ENCODE results near the gene CHRDL1.
"Not testable (repeated sequence)": the region's sequence is repeated elsewhere in the genome, so short reads cannot be mapped to it uniquely, and the experiment has no call there.

Gene CHRDL1

DNA sequence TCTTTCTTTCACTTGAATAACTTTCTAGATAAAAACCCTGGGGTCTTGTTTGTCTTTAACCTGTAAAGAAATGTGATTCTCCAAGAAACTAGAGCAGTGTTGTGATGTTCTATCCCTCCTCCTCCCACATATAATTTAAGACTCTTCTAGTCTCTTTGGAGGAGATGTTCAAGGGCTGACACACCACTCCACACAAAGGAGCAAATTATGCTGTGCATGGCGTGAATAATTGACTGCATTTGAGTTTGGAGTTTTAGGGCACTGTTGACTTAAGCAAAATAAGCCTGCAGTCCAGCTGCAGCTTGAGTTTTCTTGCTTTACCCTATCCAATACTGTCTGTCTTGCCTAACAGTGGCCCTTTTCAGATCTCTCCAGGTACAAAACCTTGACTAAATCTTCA lies 119.7 kb downstream of the CHRDL1 start:
- TF ChIP-seq CTCF (IDR thresholded peaks at IDR 0.05; ENCODE audit: low read depth, low read length) = no peak
- H3K4me3 ChIP-seq (ENCODE audit: low read depth, low read length) = no peak overlapping the region
- peak; percentile 22 for DNase-seq (ENCODE audit: low read depth, low spot score)
- in situ Hi-C loops (cut with HindIII; ENCODE audit: low sequenced_read_pairs) = no loop called here

DNA sequence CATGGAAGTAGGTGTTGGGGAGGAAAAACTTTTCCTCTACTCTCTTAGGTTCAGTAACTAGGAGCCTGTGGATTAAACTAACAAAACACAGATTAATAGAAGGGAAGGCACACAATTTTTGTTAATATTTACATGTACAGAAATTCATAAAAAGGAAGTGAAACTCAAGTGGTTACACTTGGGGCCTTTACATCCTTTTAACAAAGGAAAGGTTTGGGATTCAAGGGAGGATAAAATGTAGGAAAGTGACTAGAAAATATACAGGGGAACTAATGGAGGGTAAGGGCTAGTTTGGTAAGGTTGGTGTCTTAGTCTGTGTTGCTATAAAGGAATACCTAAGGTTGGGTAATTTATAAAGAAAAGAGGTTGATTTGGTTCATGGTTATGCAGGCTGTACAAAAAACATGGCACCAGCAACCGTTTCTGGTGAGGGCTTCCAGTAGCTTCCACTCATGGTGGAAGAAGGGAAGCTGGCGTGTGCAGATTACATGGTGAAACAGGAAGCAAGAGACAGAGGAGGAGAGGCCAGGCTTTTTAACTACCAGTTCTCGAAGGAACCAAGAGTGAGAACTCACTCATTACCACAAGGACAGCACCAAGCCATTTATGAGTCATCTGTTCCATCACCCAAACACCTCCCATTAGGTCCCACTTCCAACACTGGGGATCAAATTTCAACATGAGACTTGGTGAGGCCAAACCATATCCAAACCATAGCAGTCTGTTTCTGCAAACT lies 124.4 kb downstream of the CHRDL1 start:
- in situ Hi-C loops (cut with HindIII; ENCODE audit: low sequenced_read_pairs) = no loop called here
- TF ChIP-seq CTCF (IDR thresholded peaks at IDR 0.05; ENCODE audit: low read depth, low read length) = no peak
- H3K4me3 ChIP-seq (ENCODE audit: low read depth, low read length) = no peak overlapping the region
- peak; percentile 40 for DNase-seq (ENCODE audit: low read depth, low spot score)

- no peak for DNase-seq (ENCODE audit: low read depth, low spot score)
- in situ Hi-C loops (cut with HindIII; ENCODE audit: low sequenced_read_pairs) = no loop called here
- TF ChIP-seq CTCF (IDR thresholded peaks at IDR 0.05; ENCODE audit: low read depth, low read length) = no peak
Observed at GRCh38 chrX:110669572-110669971, 126.0 kb downstream of the CHRDL1 start.

GRCh38 chrX:110667706-110668105 lies 127.9 kb downstream of the CHRDL1 start:
- no peak overlapping the region for H3K4me3 ChIP-seq (ENCODE audit: low read depth, low read length)
- no peak for DNase-seq (ENCODE audit: low read depth, low spot score)
- in situ Hi-C loops (cut with HindIII; ENCODE audit: low sequenced_read_pairs) = no loop called here
- no peak for TF ChIP-seq CTCF (IDR thresholded peaks at IDR 0.05; ENCODE audit: low read depth, low read length)

More at GRCh38 chrX:110669572-110669971, 126.0 kb downstream of the CHRDL1 start:
- no peak overlapping the region for H3K4me3 ChIP-seq (ENCODE audit: low read depth, low read length)

DNA sequence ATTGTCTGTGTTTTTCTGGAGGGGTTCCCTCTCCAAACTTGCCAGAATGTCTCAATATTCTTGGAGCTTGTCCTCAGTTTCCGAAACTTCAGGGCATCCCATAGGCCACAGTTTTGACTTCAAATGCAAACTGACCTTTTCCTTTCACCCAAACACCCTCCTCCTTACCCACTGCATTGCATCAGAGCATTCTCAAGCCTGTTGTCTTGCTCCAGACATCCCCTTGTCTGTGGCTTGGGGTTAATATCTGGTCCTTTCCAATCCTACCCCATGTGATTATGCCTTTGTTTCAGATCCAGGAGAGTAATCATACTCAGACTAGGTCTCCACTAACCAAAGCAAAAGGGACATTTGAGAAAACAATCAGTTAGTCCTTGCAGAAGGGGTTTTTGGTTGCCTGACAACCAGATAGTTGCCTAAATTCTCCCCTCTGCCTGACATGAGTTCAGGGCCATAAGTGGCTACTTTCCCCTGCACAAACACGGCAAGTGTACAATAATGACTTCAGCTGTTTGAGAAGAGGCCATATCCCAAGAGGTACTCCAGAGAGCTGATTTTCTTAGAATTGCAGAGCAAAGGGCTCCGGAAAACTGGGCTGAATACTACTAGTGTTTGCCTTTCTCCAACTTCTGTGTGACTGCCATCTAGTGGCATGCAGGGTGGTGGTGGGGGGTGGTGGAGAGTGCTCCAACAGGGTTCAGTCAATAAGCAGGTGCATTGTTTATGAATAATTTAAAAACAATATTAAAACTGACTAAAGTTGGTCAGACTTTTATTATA lies 130.2 kb downstream of the CHRDL1 start:
- DNase-seq (ENCODE audit: low read depth, low spot score) = peak; percentile 9
- in situ Hi-C loops (cut with HindIII; ENCODE audit: low sequenced_read_pairs) = no loop called here
- peak; percentile 64 for TF ChIP-seq CTCF (IDR thresholded peaks at IDR 0.05; ENCODE audit: low read depth, low read length)
- H3K4me3 ChIP-seq (ENCODE audit: low read depth, low read length) = no peak overlapping the region

DNA sequence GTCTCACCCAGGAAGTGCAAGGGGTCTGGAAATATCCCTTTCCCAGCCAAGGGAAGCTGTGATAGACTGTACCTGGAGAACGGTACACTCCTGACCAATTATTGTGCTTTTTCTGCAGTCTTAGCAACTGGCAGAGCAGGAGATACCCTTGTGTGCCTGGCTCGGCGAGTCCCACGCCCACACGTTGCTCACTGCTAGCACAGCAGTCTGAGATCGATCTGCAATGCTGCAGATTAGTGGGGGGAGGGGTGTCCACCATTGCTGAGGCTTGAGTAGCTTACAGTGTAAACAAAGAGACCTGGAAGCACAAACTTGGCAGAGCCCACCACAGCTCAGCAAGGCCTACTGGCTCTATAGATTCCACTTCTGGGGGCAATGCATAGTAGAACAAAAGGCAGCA lies 138.5 kb downstream of the CHRDL1 start:
- no peak for DNase-seq (ENCODE audit: low read depth, low spot score)
- in situ Hi-C loops (cut with HindIII; ENCODE audit: low sequenced_read_pairs) = no loop called here
- no peak overlapping the region for H3K4me3 ChIP-seq (ENCODE audit: low read depth, low read length)
- TF ChIP-seq CTCF (IDR thresholded peaks at IDR 0.05; ENCODE audit: low read depth, low read length) = no peak

- DNase-seq (ENCODE audit: low read depth, low spot score); H3K4me3 ChIP-seq (ENCODE audit: low read depth, low read length); in situ Hi-C loops (cut with HindIII; ENCODE audit: low sequenced_read_pairs): not testable (repeated sequence)
Observed at GRCh38 chrX:110654280-110654679, 141.3 kb downstream of the CHRDL1 start.

All from astrocyte of the spinal cord (primary cell).